ENCODE results near the gene KRT79. TPM values are rescaled to one million over a fixed set of nuclear protein-coding genes. Genes with fewer than 3 reads are reported as not detected.

Gene KRT79
- total and polyA plus RNA-seq, 4 donors = not detected

DNA sequence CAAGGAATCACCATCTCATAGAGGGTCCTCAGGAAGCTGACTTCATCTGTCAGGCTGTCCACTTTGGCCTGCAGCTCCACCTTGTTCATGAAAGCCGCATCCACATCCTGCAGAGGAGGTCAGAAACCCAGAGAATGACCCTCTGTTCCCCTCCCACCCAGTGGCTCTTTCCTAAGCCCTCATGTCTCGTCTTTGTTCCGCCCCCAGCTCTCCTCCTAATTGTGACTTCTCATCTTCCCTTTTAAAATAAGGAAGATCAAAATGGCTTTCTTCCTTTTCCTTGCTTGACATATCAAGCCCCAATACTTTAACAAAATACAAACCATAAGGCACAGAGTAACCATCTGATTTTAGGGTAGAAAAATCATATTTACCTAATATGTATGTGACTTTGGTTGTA is 61.3 kb downstream of the KRT79 start:
- Histone ChIP-seq H3K4me3 (ENCODE audit: low read depth in 1 of 3, low read length in 3 of 3) (no peak overlapping the region), H3K9me3 (ENCODE audit: control insufficient read depth in 4 of 4, low read length in 3 of 4) (no peaks in the 10 kb centered on the region), H3K36me3 (ENCODE audit: control insufficient read depth in 4 of 4, insufficient read depth in 3 of 4, low read depth in 1 of 4, low read length in 3 of 4) (no peaks in the 10 kb centered on the region), H3K27ac (ENCODE audit: low read depth in 1 of 2, low read length in 2 of 2) (no peak overlapping the region), H3K9ac (ENCODE audit: low read depth in 1 of 2, low read length in 2 of 2) (no peak overlapping the region), H3K27me3 (ENCODE audit: control insufficient read depth in 4 of 4, insufficient read depth in 4 of 4, low read length in 3 of 4) (peaks cover 0 to 7% (median 0%) of the 10 kb centered on the region in 4 donors), H3K4me1 (ENCODE audit: control insufficient read depth in 4 of 4, insufficient read depth in 4 of 4, low read length in 3 of 4) (no peaks in the 10 kb centered on the region)
- WGBS = 68% methylated on average over 3 of the region's 3 CpGs
- TF ChIP-seq TAF1 (conservative IDR thresholded peaks at IDR 0.05) (no peak), SP1 (IDR thresholded peaks at IDR 0.05) (no peak), HNF4G (IDR thresholded peaks at IDR 0.05) (no peak), FOXA1 (IDR thresholded peaks at IDR 0.05) (no peak), MAX (IDR thresholded peaks at IDR 0.05) (no peak), RXRA (IDR thresholded peaks at IDR 0.05) (no peak), RAD21 (IDR thresholded peaks at IDR 0.05) (no peak), YY1 (IDR thresholded peaks at IDR 0.05) (no peak), EGR1 (IDR thresholded peaks at IDR 0.05; ENCODE audit: low read depth in 2 of 2) (no peak), HNF4A (conservative IDR thresholded peaks at IDR 0.05) (no peak), FOXA2 (IDR thresholded peaks at IDR 0.05) (no peak), JUND (IDR thresholded peaks at IDR 0.05) (no peak), ZBTB33 (IDR thresholded peaks at IDR 0.05) (no peak)
- TF ChIP-seq, protein P1, sequence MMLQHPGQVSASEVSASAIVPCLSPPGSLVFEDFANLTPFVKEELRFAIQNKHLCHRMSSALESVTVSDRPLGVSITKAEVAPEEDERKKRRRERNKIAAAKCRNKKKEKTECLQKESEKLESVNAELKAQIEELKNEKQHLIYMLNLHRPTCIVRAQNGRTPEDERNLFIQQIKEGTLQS (IDR thresholded peaks at IDR 0.05) = no peak
- TF ChIP-seq, protein P2, sequence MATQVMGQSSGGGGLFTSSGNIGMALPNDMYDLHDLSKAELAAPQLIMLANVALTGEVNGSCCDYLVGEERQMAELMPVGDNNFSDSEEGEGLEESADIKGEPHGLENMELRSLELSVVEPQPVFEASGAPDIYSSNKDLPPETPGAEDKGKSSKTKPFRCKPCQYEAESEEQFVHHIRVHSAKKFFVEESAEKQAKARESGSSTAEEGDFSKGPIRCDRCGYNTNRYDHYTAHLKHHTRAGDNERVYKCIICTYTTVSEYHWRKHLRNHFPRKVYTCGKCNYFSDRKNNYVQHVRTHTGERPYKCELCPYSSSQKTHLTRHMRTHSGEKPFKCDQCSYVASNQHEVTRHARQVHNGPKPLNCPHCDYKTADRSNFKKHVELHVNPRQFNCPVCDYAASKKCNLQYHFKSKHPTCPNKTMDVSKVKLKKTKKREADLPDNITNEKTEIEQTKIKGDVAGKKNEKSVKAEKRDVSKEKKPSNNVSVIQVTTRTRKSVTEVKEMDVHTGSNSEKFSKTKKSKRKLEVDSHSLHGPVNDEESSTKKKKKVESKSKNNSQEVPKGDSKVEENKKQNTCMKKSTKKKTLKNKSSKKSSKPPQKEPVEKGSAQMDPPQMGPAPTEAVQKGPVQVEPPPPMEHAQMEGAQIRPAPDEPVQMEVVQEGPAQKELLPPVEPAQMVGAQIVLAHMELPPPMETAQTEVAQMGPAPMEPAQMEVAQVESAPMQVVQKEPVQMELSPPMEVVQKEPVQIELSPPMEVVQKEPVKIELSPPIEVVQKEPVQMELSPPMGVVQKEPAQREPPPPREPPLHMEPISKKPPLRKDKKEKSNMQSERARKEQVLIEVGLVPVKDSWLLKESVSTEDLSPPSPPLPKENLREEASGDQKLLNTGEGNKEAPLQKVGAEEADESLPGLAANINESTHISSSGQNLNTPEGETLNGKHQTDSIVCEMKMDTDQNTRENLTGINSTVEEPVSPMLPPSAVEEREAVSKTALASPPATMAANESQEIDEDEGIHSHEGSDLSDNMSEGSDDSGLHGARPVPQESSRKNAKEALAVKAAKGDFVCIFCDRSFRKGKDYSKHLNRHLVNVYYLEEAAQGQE (IDR thresholded peaks at IDR 0.05) = no peak
- DNase-seq (ENCODE audit: low spot score) = no peak

- Histone ChIP-seq H3K4me3 (ENCODE audit: low read depth in 1 of 3, low read length in 3 of 3) (no peak overlapping the region), H3K9me3 (ENCODE audit: control insufficient read depth in 4 of 4, low read length in 3 of 4) (no peaks in the 10 kb centered on the region), H3K27ac (ENCODE audit: low read depth in 1 of 2, low read length in 2 of 2) (no peak overlapping the region), H3K27me3 (ENCODE audit: control insufficient read depth in 4 of 4, insufficient read depth in 4 of 4, low read length in 3 of 4) (peaks cover 0 to 7% (median 0%) of the 10 kb centered on the region in 4 donors), H3K36me3 (ENCODE audit: control insufficient read depth in 4 of 4, insufficient read depth in 3 of 4, low read depth in 1 of 4, low read length in 3 of 4) (no peaks in the 10 kb centered on the region), H3K9ac (ENCODE audit: low read depth in 1 of 2, low read length in 2 of 2) (no peak overlapping the region), H3K4me1 (ENCODE audit: control insufficient read depth in 4 of 4, insufficient read depth in 4 of 4, low read length in 3 of 4) (no peaks in the 10 kb centered on the region)
- no peak for DNase-seq (ENCODE audit: low spot score)
- 84% methylated on average over 4 of the region's 4 CpGs for WGBS
- TF ChIP-seq GABPA (IDR thresholded peaks at IDR 0.05 in 1 of 2, conservative IDR thresholded peaks at IDR 0.05 in 1 of 2) = no peak
- TF ChIP-seq, protein P1 (IDR thresholded peaks at IDR 0.05) = no peak
- no peak for TF ChIP-seq MAX (IDR thresholded peaks at IDR 0.05)
- no peak for TF ChIP-seq FOXA2 (IDR thresholded peaks at IDR 0.05)
- TF ChIP-seq SP1 (IDR thresholded peaks at IDR 0.05) = no peak
- no peak for TF ChIP-seq TAF1 (conservative IDR thresholded peaks at IDR 0.05)
- TF ChIP-seq JUND (IDR thresholded peaks at IDR 0.05) = no peak
- no peak for TF ChIP-seq ZBTB33 (IDR thresholded peaks at IDR 0.05)
- TF ChIP-seq NR2F2 (IDR thresholded peaks at IDR 0.05) = no peak
- no peak for TF ChIP-seq HNF4A (conservative IDR thresholded peaks at IDR 0.05)
- TF ChIP-seq EGR1 (IDR thresholded peaks at IDR 0.05; ENCODE audit: low read depth in 2 of 2) = no peak
- TF ChIP-seq, protein P3, sequence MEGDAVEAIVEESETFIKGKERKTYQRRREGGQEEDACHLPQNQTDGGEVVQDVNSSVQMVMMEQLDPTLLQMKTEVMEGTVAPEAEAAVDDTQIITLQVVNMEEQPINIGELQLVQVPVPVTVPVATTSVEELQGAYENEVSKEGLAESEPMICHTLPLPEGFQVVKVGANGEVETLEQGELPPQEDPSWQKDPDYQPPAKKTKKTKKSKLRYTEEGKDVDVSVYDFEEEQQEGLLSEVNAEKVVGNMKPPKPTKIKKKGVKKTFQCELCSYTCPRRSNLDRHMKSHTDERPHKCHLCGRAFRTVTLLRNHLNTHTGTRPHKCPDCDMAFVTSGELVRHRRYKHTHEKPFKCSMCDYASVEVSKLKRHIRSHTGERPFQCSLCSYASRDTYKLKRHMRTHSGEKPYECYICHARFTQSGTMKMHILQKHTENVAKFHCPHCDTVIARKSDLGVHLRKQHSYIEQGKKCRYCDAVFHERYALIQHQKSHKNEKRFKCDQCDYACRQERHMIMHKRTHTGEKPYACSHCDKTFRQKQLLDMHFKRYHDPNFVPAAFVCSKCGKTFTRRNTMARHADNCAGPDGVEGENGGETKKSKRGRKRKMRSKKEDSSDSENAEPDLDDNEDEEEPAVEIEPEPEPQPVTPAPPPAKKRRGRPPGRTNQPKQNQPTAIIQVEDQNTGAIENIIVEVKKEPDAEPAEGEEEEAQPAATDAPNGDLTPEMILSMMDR (IDR thresholded peaks at IDR 0.05; ENCODE audit: low read depth, low read length, missing input control) = no peak
- no peak for TF ChIP-seq RXRA (IDR thresholded peaks at IDR 0.05)
- TF ChIP-seq FOXA1 (IDR thresholded peaks at IDR 0.05) = no peak
- no peak for TF ChIP-seq HNF4G (IDR thresholded peaks at IDR 0.05)
Measured at GRCh38 chr12:52772188-52772587, 61.9 kb downstream of the KRT79 start.
